ENCODE results near the gene FBXO41.

GRCh38 chr2:73293534-73294171, 9.4 kb upstream of the FBXO41 start, which contains the start of gene EGR4:
- TF ChIP-seq, protein P1, sequence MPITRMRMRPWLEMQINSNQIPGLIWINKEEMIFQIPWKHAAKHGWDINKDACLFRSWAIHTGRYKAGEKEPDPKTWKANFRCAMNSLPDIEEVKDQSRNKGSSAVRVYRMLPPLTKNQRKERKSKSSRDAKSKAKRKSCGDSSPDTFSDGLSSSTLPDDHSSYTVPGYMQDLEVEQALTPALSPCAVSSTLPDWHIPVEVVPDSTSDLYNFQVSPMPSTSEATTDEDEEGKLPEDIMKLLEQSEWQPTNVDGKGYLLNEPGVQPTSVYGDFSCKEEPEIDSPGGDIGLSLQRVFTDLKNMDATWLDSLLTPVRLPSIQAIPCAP (CRISPR knock-in tag; IDR thresholded peaks at IDR 0.05; ENCODE audit: borderline replicate concordance) = no peak
- no peak for TF ChIP-seq IRF2 (CRISPR knock-in tag; IDR thresholded peaks at IDR 0.05)
- TF ChIP-seq SIRT6 (IDR thresholded peaks at IDR 0.05; ENCODE audit: low read depth, low read length) = no peak
- TF ChIP-seq HMG20B (CRISPR knock-in tag; IDR thresholded peaks at IDR 0.05) = no peak
- TF ChIP-seq CTCF (IDR thresholded peaks at IDR 0.05 in 2 of 3, conservative IDR thresholded peaks at IDR 0.05 in 1 of 3; ENCODE audit: insufficient read depth in 2 of 3, low read depth in 1 of 3, low read length in 3 of 3) = no peak
